A549 (cell line): ENCODE measurements around the gene ABHD17A.

Experiments used
- CEBPB ChIP-seq, 2 experiments: fragments of >200 bp in 1 of 2; sonication (Bioruptor Twin) in 1 of 2; formaldehyde crosslinking in 1 of 2; IDR thresholded peaks; 2 replicates each; pipeline ENCODE4 v1.6.1; 2012 to 2016
- CHD2 ChIP-seq: fragments of 150-350 bp; IDR thresholded peaks from 2 replicates; pipeline ENCODE4 v1.6.1; 2014; ENCODE audit warnings: low read length; ENCODE audit not compliant: partially characterized antibody
- CHD4 ChIP-seq: fragments of 200-600 bp; sonication (generic); IDR thresholded peaks from 2 replicates; pipeline ENCODE4 v1.6.1; 2016; ENCODE audit warnings: antibody characterized with exemption, mild to moderate bottlenecking, borderline replicate concordance
- ESRRA ChIP-seq: fragments of 150-350 bp; IDR thresholded peaks from 2 replicates; pipeline ENCODE4 v1.6.1; 2014; ENCODE audit warnings: mild to moderate bottlenecking, low read length, borderline replicate concordance
- MYC ChIP-seq: IDR thresholded peaks from 2 replicates; pipeline ENCODE4 v1.6.1; 2012; ENCODE audit warnings: mild to moderate bottlenecking, inconsistent platforms, low read length, improper control_type of control experiment, borderline replicate concordance
- PHF8 ChIP-seq: fragments of 200-600 bp; sonication (generic); IDR thresholded peaks from 2 replicates; pipeline ENCODE4 v1.6.1; 2016; ENCODE audit warnings: low read depth, mild to moderate bottlenecking, antibody characterized with exemption, moderate library complexity, borderline replicate concordance
- POLR2A ChIP-seq: IDR thresholded peaks from 2 replicates; pipeline ENCODE4 v1.6.1; 2012; ENCODE audit warnings: mild to moderate bottlenecking, low read length
- RAD21 ChIP-seq, 2 experiments: fragments of >200 bp in 1 of 2; sonication (Bioruptor Twin) in 1 of 2; formaldehyde crosslinking in 1 of 2; IDR thresholded peaks in 1 of 2; conservative IDR thresholded peaks in 1 of 2; 2 replicates in 1 of 2; 3 replicates in 1 of 2; pipeline ENCODE4 v1.6.1; 2012 to 2018; ENCODE audit warnings: inconsistent platforms in 1 of 2
- SMC3 ChIP-seq: fragments of >200 bp; sonication (Bioruptor Twin); formaldehyde crosslinking; IDR thresholded peaks from 3 replicates; pipeline ENCODE4 v1.6.1; 2018; ENCODE audit warnings: inconsistent platforms
- ZFP36 ChIP-seq: fragments of 450-650 bp; IDR thresholded peaks from 2 replicates; pipeline ENCODE4 v1.6.1; 2014; ENCODE audit warnings: borderline replicate concordance; ENCODE audit not compliant: partially characterized antibody
- ZSCAN20 ChIP-seq: fragments of 250-450 bp; sonication (Bioruptor Pico); IDR thresholded peaks from 2 replicates; pipeline ENCODE4 v1.8.0; 2022; ENCODE audit warnings: mild to moderate bottlenecking, moderate library complexity
- TF ChIP-seq, protein P1 (sequence below): fragments of >200 bp; sonication (Bioruptor Twin); formaldehyde crosslinking; IDR thresholded peaks from 3 replicates; pipeline ENCODE4 v1.5.1; 2016
- TF ChIP-seq, protein P2 (sequence below): fragments of 250-450 bp; sonication (Bioruptor Pico); IDR thresholded peaks from 2 replicates; pipeline ENCODE4 v1.5.0; 2021; ENCODE audit warnings: mild to moderate bottlenecking, moderate library complexity, borderline replicate concordance

DNA sequence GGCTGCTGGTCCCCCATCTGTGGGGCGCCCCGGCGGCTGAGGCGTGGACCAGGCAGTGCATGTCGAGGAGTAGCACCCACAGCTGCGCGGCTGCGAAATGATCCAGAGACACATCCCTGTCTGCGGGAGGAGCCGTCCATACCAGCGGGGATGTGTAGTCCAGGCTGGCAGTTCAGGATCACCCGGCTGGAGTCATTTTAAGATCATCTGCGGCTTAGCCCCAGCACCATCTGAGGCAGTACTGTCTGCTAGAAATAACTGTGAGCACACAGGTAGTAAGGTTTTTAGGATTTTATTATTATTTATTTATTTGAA is 23.0 kb upstream of the ABHD17A start:
- TF ChIP-seq, protein P1, sequence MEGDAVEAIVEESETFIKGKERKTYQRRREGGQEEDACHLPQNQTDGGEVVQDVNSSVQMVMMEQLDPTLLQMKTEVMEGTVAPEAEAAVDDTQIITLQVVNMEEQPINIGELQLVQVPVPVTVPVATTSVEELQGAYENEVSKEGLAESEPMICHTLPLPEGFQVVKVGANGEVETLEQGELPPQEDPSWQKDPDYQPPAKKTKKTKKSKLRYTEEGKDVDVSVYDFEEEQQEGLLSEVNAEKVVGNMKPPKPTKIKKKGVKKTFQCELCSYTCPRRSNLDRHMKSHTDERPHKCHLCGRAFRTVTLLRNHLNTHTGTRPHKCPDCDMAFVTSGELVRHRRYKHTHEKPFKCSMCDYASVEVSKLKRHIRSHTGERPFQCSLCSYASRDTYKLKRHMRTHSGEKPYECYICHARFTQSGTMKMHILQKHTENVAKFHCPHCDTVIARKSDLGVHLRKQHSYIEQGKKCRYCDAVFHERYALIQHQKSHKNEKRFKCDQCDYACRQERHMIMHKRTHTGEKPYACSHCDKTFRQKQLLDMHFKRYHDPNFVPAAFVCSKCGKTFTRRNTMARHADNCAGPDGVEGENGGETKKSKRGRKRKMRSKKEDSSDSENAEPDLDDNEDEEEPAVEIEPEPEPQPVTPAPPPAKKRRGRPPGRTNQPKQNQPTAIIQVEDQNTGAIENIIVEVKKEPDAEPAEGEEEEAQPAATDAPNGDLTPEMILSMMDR: no peak
- TF ChIP-seq ZSCAN20 (CRISPR knock-in tag) (no peak), CHD2 (no peak), ZFP36 (no peak), RAD21 (conservative IDR thresholded peaks at IDR 0.05 in 1 of 2, IDR thresholded peaks at IDR 0.05 in 1 of 2) (no peak), CEBPB (IDR thresholded peaks at IDR 0.05) (no peak), PHF8 (no peak), POLR2A (no peak), CHD4 (no peak), SMC3 (no peak), MYC (no peak), ESRRA (no peak)
- TF ChIP-seq, protein P2, sequence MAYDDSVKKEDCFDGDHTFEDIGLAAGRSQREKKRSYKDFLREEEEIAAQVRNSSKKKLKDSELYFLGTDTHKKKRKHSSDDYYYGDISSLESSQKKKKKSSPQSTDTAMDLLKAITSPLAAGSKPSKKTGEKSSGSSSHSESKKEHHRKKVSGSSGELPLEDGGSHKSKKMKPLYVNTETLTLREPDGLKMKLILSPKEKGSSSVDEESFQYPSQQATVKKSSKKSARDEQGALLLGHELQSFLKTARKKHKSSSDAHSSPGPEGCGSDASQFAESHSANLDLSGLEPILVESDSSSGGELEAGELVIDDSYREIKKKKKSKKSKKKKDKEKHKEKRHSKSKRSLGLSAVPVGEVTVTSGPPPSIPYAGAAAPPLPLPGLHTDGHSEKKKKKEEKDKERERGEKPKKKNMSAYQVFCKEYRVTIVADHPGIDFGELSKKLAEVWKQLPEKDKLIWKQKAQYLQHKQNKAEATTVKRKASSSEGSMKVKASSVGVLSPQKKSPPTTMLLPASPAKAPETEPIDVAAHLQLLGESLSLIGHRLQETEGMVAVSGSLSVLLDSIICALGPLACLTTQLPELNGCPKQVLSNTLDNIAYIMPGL (CRISPR knock-in tag): no peak
